Endothelial cell of umbilical vein (primary cell): ENCODE data around the gene FYB2.

Source experiments
- CTCF ChIP-seq, 2 donors: IDR thresholded peaks; 1 replicate in 1 of 2; 2 replicates in 1 of 2; pipeline ENCODE4 v1.5.1; 2011; ENCODE audit warnings: low read length in 2 of 2, mild to moderate bottlenecking in 2 of 2, moderate library complexity in 2 of 2, control low read depth in 1 of 2, inconsistent platforms in 1 of 2, low read depth in 1 of 2; ENCODE audit not compliant: insufficient read depth in 1 of 2; ENCODE audit errors: extremely low read depth in 1 of 2
- EZH2 ChIP-seq: IDR thresholded peaks from 2 replicates; pipeline ENCODE4 v1.6.1; 2012; ENCODE audit warnings: borderline replicate concordance, low read depth, mild to moderate bottlenecking, moderate library complexity, low read length, inconsistent platforms; ENCODE audit not compliant: severe bottlenecking
- GATA2 ChIP-seq: IDR thresholded peaks from 2 replicates; pipeline ENCODE4 v1.7.0; 2011; ENCODE audit warnings: low read depth, mild to moderate bottlenecking, moderate library complexity, mixed read lengths, low read length; ENCODE audit not compliant: insufficient read length, insufficient read depth
- MAX ChIP-seq: IDR thresholded peaks from 2 replicates; pipeline ENCODE4 v1.6.1; 2011; ENCODE audit not compliant: insufficient read depth, insufficient read length
- POLR2A ChIP-seq: IDR thresholded peaks from 2 replicates; pipeline ENCODE4 v1.6.1; 2012; ENCODE audit warnings: low read depth, mild to moderate bottlenecking, control low read depth, low read length
- POLR2AphosphoS5 ChIP-seq: IDR thresholded peaks from 2 replicates; pipeline ENCODE4 v1.6.1; 2012; ENCODE audit warnings: low read depth, mild to moderate bottlenecking, control low read depth, low read length, moderate library complexity; ENCODE audit not compliant: insufficient read depth

GRCh38 chr1:56709995-56710394 is 109.2 kb downstream of the FYB2 start:
- TF ChIP-seq CTCF (IDR thresholded peaks at IDR 0.05; ENCODE audit: extremely low read depth in 1 of 2, insufficient read depth in 1 of 2, low read depth in 1 of 2, low read length in 2 of 2) (no peak), POLR2AphosphoS5 (no peak), EZH2 (no peak), POLR2A (no peak), MAX (no peak), GATA2 (no peak)
